Measurements from ENCODE around the gene PDZK1.
"Not testable (repeated sequence)": the region's sequence is repeated elsewhere in the genome, so short reads cannot be mapped to it uniquely, and the experiment has no call there.

Gene PDZK1

GRCh38 chr1:145641886-145642285 is 65.3 kb downstream of the PDZK1 start:
- not testable (repeated sequence) for DNase-seq

- not testable (repeated sequence) for DNase-seq
Measured at GRCh38 chr1:145636237-145636636, 70.9 kb downstream of the PDZK1 start.

GRCh38 chr1:145622177-145622576 is 85.0 kb downstream of the PDZK1 start:
- not testable (repeated sequence) for DNase-seq
